Activated naive CD8-positive, alpha-beta T cell treated with anti-CD3 and anti-CD28 coated beads, Interleukin-2, amount 50 U/mL, for 24 hours (primary cell): Measurements from ENCODE around the gene KLHL26.
"Not testable (repeated sequence)": the region's sequence is repeated elsewhere in the genome, so short reads cannot be mapped to it uniquely, and the experiment has no call there.

Source experiments
- ATAC-seq: fragments of 150-1000 bp; cut with Tn5 transposase; one replicate; pipeline ENCODE4 v1.10.0; 2021
- DNase-seq: peaks from one replicate; pipeline ENCODE4 v3.0.0; 2021
- H3K27ac Mint-ChIP-seq: one replicate; pipeline ENCODE4 v1.8.0; 2021; ENCODE audit warnings: mild to moderate bottlenecking, mixed read lengths
- H3K27me3 Mint-ChIP-seq: one replicate; pipeline ENCODE4 v1.8.0; 2021; ENCODE audit warnings: mixed read lengths
- H3K36me3 Mint-ChIP-seq: one replicate; pipeline ENCODE4 v1.8.0; 2021; ENCODE audit warnings: low read depth, mixed read lengths
- H3K4me1 Mint-ChIP-seq: one replicate; pipeline ENCODE4 v1.8.0; 2021; ENCODE audit warnings: mixed read lengths
- H3K4me3 Mint-ChIP-seq: one replicate; pipeline ENCODE4 v1.8.0; 2021; ENCODE audit warnings: mild to moderate bottlenecking, moderate library complexity, mixed read lengths
- H3K9me3 Mint-ChIP-seq: one replicate; pipeline ENCODE4 v1.8.0; 2021; ENCODE audit warnings: mixed read lengths

Gene KLHL26

DNA sequence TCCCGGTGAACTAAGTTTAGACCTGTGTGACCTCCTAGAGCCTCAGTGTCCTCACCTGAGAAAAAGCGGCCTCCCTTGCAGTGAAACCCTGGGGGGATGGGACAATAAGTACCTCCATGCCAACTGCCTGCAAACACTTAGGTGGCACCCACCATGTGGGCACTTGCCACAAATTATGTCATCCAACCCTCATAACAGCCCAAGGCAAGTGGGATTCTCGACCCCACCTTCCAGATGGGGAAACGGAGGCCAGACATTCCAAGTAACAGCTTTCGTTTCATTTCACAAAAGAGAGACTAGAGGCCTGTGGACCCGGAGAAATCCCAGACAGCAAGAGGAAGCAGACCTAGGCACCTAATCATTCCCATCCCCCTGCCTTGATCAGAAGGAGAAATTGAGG lies 41.4 kb upstream of the KLHL26 start:
- Mint-ChIP-seq H3K4me1 (peaks cover 21% of the 10 kb centered on the region), H3K27me3 (peaks cover 13% of the 10 kb centered on the region), H3K9me3 (no peaks in the 10 kb centered on the region), H3K4me3 (peak overlapping the region; percentile 26), H3K27ac (no peak overlapping the region), H3K36me3 (peaks cover 5% of the 10 kb centered on the region)
- no peak for ATAC-seq
- no peak for DNase-seq

DNA sequence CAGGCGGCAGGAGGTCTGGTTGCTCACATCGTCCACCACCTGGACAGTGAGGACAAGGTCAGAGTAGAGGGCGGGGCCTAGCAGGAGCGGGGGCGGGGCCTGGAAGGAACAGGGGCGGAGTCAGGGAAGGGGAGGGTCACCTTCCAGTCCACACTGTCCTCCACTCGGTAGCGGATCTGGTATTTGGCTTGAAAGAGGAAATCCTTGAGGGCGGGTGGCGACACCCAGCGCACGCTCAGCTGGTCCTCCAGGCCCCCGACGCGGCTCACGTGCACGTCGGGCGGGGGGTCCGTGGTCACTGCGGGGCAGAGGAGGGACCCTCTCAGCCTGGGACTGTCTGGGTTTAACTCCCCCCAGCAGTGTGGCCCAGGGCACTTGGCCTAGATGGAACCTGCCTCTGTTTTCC lies 40.1 kb upstream of the KLHL26 start:
- no peak for ATAC-seq
- Mint-ChIP-seq H3K27me3 (peaks cover 18% of the 10 kb centered on the region), H3K4me1 (peaks cover 18% of the 10 kb centered on the region), H3K27ac (no peak overlapping the region), H3K4me3 (no peak overlapping the region), H3K36me3 (no peaks in the 10 kb centered on the region), H3K9me3 (no peaks in the 10 kb centered on the region)
- peak; percentile 42 for DNase-seq

DNA sequence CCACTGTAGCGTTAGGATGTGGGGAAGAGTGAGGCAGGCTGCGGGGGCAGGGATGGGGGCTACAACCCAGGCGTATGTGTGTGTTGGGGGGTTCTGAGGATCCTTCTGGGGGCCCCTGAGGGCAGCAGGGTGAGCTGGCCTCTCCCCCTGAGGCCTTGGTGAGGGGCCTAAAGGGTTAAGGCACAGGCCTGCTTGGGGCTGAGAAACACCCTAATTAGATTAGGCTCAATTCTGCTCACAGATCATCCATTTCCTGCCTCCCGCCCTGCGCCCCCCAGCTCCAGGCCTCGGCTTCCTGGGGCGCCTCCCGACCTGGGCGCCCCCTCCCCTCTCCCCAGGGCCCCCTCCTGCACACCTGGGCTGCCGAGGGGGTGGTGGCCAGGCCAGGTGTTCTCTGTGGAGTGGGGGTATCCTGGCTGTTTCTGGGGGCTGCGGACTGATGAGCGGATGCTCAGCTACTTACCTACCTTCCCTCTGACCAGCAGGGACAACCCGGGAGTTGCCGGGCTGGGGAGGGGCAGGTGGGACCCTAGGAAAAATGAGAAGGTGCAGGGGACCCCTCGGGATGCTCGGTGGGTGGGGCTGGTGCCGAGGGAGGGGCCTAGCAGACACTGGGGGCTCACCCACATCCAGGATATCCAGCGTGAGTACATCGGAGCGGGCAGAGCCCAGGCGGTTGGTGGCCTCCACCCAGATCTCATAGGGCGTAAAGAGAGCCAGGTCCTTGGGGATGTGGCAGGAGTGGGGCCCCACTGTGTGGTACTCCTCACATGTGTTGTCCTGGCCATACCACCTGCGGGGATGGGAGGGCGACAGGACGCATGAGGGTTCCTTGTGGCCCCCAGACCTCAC lies 38.8 kb upstream of the KLHL26 start:
- H3K4me3 Mint-ChIP-seq, result no peak overlapping the region

DNA sequence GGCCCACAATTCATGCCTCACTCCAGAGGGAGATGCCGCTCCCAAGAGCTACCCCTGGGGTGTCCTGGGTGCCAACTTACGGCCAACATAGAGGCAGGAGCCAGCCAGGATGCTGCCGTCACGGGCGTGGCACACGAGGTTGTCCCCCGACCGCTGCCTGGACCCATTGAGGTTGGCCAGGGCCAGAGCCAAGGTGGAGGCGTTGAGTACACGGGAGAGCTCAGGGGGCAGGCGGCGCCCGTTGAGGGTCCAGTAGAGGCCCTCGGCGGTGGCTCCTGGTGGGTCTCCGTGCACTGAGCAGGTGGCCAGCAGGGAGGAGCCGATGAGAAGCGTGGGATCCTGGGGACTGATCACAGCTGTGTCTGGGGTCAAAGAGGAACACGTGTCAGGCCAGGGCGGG lies 37.3 kb upstream of the KLHL26 start:
- ATAC-seq, result no peak
- no peak overlapping the region for H3K4me3 Mint-ChIP-seq
- H3K4me1 Mint-ChIP-seq, result peaks cover 13% of the 10 kb centered on the region
- H3K27ac Mint-ChIP-seq, result no peak overlapping the region
- no peaks in the 10 kb centered on the region for H3K9me3 Mint-ChIP-seq
- peaks cover 37% of the 10 kb centered on the region for H3K27me3 Mint-ChIP-seq
- no peak for DNase-seq
- no peaks in the 10 kb centered on the region for H3K36me3 Mint-ChIP-seq

More for the DNA sequence above, 38.8 kb upstream of the KLHL26 start:
- Mint-ChIP-seq H3K4me1 (peaks cover 18% of the 10 kb centered on the region), H3K27ac (no peak overlapping the region), H3K27me3 (peaks cover 30% of the 10 kb centered on the region), H3K9me3 (no peaks in the 10 kb centered on the region), H3K36me3 (no peaks in the 10 kb centered on the region)
- ATAC-seq, result no peak
- DNase-seq, result no peak

DNA sequence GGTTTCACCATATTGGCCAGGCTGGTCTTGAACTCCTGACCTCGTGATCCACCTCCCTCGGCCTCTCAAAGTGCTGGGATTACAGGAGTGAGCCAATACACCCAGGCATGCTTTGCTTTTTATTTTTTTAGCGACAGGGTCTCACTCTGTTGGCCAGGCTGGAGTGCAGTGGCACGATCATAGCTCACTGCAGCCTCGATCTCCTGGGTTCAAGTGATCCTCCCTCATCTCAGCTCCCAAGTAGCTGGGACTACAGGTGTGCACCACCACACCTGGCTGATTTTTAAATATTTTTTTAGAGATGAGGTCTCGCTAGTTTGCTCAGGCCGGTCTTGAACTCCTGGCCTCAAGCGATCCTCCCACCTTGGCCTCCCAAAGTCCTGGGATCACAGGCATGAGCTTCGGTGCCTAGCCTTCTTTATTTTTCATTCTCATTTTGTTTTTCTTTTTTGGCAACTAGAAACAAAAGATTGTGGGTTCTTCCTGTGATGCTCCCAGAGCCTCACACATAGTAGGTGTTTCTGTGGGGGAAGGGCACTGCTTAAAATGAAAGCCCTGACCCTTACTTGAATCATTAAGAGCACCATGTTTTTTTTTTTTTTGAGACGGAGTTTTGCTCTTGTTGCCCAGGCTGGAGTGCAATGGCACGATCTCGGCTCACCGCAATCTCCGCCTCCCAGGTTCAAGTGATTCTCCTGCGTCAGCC lies 36.0 kb upstream of the KLHL26 start:
- H3K27me3 Mint-ChIP-seq, result peaks cover 47% of the 10 kb centered on the region
- not testable (repeated sequence) for H3K4me1 Mint-ChIP-seq, H3K27ac Mint-ChIP-seq, DNase-seq, H3K36me3 Mint-ChIP-seq, ATAC-seq, H3K4me3 Mint-ChIP-seq, H3K9me3 Mint-ChIP-seq

DNA sequence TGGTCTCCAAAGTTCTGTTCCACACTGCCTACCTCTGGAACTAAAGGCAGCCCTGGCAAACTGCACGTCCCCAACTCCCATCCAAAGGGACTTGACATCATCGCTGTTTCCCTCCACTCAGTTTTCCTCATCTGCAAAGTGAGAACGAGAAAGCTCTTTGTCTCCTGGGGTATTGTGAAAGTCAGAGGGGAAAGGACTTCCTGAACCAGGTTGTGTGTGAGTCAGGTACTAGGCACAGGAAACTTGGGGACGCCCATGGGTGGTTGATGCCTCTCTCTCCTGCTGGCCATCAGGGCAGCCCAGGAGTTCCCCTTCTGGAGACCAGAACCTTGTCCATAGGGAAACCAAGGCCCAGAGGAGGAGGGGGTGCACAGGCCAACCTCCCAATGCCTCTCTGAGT lies 35.0 kb upstream of the KLHL26 start:
- H3K4me3 Mint-ChIP-seq, result no peak overlapping the region
- H3K27me3 Mint-ChIP-seq, result peaks cover 44% of the 10 kb centered on the region
- ATAC-seq (no peak), DNase-seq (no peak)
- no peak overlapping the region for H3K27ac Mint-ChIP-seq
- peaks cover 4% of the 10 kb centered on the region for H3K4me1 Mint-ChIP-seq
- H3K9me3 Mint-ChIP-seq, result no peaks in the 10 kb centered on the region
- H3K36me3 Mint-ChIP-seq, result no peaks in the 10 kb centered on the region

DNA sequence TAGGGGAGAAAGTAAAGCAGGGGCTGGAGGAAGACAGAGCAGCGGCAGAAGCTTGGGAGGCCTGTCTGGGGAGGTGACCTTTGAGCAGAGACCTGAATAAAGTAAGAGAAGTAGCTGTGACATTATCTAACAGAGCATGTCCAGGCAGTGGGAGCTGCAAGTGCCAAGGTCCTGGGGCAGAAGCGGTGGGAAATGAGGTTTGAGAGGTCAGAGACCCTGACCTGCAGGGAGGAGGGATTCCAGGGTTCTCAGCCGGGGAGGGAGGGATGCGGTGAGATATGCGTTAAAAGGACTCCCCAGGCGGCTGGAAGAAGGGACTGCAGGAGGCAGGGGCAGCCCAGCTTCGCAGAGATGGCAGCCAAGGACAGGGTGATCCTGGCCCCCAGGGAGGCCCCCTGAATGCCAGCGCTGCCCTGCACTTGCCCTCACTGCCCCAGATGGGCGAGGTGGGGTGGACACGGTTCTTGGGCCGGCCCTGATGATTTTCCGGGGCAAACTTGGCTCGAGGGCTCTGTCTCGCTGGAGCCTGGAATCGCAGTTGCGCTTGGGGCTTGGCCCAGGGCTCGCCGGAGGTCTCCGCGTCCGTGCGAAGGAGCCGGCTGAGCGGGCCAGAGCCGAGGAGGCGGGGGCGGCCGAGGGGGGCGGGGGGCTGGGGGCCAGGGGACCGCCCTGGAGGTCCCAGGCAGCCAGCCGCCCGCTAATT lies 33.4 kb upstream of the KLHL26 start:
- no peak overlapping the region for H3K4me3 Mint-ChIP-seq
- H3K4me1 Mint-ChIP-seq, result peaks cover 4% of the 10 kb centered on the region
- H3K27me3 Mint-ChIP-seq, result peaks cover 58% of the 10 kb centered on the region

DNA sequence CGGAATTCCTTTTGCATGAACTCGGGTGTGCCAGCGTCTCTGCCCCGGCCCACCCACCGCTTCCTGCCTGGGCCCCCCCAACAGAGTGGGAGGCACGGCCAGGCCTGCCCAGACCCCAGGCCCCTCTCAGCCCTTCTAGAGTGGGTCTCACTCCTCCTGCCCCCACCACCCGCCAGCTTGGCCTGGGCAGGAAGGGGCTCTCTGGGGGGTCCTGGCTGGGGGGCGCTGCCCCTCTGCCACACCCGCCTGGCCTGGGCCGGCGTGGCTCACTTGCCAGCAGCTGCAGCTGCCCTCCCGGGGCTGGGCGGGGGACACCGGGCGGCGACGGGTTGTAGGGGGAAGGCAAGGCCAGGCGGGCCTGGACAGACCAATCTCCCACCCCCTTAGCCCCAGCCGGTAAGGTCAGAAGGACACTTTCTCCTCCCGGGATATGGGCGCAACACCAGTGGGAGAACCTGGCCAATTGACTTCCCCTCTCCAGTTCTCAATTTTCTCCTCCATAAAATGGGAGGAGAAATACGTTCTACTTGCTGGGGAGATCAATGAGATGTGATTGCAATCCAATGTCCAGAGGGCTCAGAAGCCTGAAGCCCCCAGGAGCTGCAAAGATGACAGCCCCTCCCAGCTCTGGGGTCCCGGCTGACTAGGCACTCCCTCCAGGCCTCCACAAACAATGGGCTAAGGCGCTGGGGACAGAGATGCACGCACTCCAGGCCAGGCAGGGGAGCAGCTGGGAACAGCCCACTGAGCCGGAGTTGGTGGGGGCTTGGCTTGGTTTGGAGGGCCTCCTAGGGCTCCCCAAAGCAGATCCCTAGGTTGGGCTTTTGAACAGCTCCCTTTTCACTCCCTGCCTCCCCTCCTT lies 32.6 kb upstream of the KLHL26 start:
- Mint-ChIP-seq H3K27ac (no peak overlapping the region), H3K27me3 (peaks cover 65% of the 10 kb centered on the region), H3K36me3 (no peaks in the 10 kb centered on the region), H3K9me3 (no peaks in the 10 kb centered on the region), H3K4me1 (peaks cover 4% of the 10 kb centered on the region), H3K4me3 (no peak overlapping the region)
- ATAC-seq, result no peak
- DNase-seq, result no peak

More for the DNA sequence above, 33.4 kb upstream of the KLHL26 start:
- Mint-ChIP-seq H3K36me3 (no peaks in the 10 kb centered on the region), H3K27ac (no peak overlapping the region), H3K9me3 (no peaks in the 10 kb centered on the region)
- DNase-seq (no peak), ATAC-seq (peak; percentile 51)

DNA sequence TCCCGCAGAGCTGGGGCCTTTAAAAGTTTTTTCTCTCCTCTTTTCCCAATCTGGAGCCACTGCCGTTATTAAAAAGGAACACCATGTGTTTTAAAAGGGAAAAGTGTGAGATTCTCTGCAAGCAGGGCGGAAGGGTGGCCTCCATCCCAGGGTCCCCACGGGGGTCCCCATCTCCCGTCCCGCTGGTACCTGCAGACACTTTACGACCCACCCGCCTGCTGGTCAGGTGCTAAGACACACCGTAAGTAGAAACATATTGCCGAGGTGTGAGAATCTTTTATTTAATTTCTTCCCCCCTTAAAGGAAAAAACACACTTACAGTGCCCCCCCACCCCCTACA lies 32.0 kb upstream of the KLHL26 start:
- Mint-ChIP-seq H3K4me3 (no peak overlapping the region), H3K4me1 (peaks cover 4% of the 10 kb centered on the region), H3K27ac (no peak overlapping the region), H3K9me3 (no peaks in the 10 kb centered on the region), H3K27me3 (peaks cover 68% of the 10 kb centered on the region), H3K36me3 (no peaks in the 10 kb centered on the region)
- no peak for DNase-seq
- ATAC-seq, result no peak

DNA sequence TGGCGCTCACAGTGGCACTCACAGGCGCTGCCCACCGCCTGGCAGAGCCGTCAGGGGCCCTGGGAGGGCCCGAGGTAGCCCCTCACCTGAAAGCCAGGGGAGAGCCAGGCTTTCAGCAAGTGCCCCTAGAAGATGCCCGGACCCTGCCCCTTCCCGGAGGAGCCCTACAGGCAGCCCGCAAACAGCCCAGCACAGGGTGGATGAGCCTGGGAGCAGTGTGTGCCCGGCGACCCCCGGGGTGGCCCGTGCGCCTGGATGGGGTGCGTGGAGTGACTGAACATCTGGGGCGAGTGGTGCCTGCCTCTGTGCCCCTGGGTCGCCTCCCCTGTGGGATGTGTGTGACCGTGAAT lies 31.7 kb upstream of the KLHL26 start:
- Mint-ChIP-seq H3K27ac (no peak overlapping the region), H3K36me3 (no peaks in the 10 kb centered on the region), H3K9me3 (no peaks in the 10 kb centered on the region), H3K27me3 (peaks cover 69% of the 10 kb centered on the region), H3K4me1 (peaks cover 4% of the 10 kb centered on the region), H3K4me3 (peak overlapping the region; percentile 27)
- ATAC-seq (no peak), DNase-seq (no peak)

DNA sequence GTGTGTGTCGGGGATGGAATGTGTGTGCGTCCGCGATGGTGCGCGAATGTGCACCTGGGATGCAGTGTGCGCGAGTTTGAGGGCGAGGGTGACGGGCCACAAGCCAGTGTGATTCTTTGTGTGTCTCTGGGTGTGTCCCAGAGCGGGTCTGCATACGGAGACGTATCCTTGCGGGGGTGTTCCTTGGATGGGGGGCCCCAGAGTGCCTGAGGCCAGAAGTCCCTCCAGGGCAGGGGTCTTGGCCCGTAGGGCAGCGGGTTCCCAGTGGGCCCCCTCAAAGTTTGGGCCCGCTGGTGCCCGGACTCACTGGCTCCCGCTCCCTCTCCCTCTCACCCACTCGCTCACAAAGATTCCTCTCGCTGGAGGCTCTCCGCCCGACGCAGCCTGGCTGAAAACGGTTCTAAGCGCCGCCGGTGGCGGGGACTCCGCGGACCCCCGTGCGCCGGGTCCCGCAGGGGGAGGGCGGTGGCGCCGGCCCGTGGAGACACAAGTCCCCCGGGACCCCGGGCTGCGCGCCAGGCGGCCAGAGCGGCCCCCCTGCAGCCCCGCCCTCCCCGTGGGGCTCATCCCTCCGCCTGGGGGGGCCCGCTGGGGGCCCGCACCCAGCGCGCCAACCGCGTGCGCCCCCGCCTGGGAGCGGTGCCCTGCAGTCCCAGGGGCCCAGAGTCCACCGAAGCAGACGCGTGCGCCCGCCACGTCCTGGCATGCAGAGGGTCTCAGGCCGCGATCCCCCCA lies 31.1 kb upstream of the KLHL26 start:
- Mint-ChIP-seq H3K9me3 (no peaks in the 10 kb centered on the region), H3K4me1 (peaks cover 4% of the 10 kb centered on the region), H3K36me3 (no peaks in the 10 kb centered on the region), H3K27ac (no peak overlapping the region), H3K4me3 (peak overlapping the region; percentile 27), H3K27me3 (peaks cover 72% of the 10 kb centered on the region)
- ATAC-seq (no peak), DNase-seq (no peak)

DNA sequence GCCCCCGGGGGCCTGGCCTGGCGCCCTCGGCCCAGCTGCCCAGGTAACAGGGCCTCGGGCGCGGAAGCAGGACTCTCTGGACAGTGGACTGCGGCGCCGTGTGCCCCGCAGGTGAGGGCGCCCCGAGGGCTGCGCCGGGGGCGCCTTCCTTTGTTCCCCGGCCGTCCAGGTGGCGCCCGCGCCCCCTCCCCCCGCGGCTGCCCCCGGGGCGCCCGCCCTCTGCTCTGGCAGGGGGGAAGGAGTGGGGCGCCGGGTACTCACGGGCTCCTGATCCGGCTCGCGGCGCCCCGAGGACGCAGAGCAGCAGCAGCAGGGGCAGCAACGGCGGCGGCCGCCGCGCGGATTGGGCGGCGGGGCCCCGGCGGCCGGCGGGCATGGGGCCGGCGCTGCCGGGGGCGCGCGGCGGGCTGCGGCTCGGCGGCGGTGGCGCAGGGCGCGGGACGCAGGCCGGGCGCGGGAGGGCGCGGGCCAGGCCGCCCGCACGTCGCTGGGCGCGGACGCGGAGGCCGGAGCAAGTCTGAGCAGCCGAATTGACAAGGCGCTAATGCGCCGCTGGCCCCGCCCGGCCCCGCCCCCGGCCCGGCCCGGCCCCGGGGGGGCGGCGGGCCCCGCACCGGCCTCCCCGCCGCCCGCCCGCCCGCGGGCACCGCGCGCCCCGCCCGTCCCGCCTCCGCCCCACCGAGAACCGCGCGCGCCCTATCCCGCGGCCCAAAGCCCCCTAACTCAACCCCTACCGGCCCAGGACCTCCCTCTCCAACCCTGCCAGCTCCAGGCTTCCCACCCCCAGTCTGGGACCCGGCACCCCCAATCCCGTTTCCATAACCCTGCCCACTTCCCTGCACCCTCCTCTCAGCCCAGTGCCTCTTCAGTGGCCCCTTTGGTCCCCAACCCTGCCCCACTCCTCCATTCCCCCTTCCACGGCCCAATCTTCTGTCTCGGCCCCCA lies 30.3 kb upstream of the KLHL26 start, which contains the start of gene CRLF1:
TSS of gene CRLF1 (minus strand) at position 519 of the 945 bp plus-strand sequence. CDS start at position 376, 143 bp downstream.
- H3K36me3 Mint-ChIP-seq, result no peaks in the 10 kb centered on the region
- peaks cover 9% of the 10 kb centered on the region for H3K4me1 Mint-ChIP-seq
- ATAC-seq, result no peak
- H3K9me3 Mint-ChIP-seq, result no peaks in the 10 kb centered on the region
- no peak within 1 kb of the TSS for H3K4me3 Mint-ChIP-seq
- DNase-seq, result no peak
- H3K27me3 Mint-ChIP-seq, result peaks cover 74% of the 10 kb centered on the region
- H3K27ac Mint-ChIP-seq, result no peak within 1 kb of the TSS
